Putamen (tissue), 1 donor: ENCODE results near the gene HIGD1A.
"Not testable (repeated sequence)": the region's sequence is repeated elsewhere in the genome, so short reads cannot be mapped to it uniquely, and the experiment has no call there.

Experiments
- DNase-seq: peaks from one replicate; pipeline ENCODE4 v3.0.0-alpha.2; 2016; ENCODE audit warnings: low spot score

Gene HIGD1A

GRCh38 chr3:42829083-42829627 is 24.9 kb upstream of the HIGD1A start:
- no peak for DNase-seq

DNA sequence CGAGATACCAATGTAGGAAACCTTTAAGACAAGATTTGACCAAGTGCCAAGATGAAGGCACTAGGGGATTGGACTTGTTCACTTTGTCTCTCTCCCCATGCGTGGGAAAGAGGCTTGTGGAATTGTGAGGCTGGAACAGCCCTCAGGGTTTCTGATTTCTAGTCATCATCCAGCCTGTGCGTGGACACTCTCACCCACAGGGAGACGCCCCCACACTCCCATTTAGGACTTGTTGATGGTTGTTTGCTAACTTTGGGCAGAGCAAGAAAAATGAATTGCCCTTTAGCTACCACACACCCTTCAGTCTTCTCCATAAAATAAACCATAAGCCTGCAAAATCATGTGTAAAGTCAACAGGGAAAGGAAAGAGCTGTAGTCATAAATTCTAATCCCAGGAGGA is 23.4 kb upstream of the HIGD1A start:
- DNase-seq: no peak

DNA sequence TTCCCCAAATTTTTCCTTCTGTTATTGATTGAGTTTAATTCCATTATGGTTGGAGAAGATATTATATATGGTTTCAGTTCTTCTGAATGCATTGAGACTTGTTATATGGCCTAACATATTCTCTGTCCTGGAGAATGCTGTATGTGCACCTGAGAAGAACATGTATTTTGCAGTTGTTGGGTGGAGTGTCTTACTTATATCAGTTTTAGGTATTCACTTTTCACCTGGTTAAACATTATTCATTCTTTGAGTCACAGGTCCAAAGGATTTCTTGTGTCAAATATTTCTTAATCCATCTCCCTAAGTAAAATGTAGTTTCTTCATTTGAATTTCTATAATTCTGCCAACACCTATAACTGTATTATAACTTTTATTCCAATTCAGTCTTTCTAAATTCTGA is 22.7 kb upstream of the HIGD1A start:
- no peak for DNase-seq

- no peak for DNase-seq
Measured at GRCh38 chr3:42826141-42826540, 21.9 kb upstream of the HIGD1A start.

- no peak for DNase-seq
Measured at GRCh38 chr3:42823351-42823750, 19.1 kb upstream of the HIGD1A start.

DNA sequence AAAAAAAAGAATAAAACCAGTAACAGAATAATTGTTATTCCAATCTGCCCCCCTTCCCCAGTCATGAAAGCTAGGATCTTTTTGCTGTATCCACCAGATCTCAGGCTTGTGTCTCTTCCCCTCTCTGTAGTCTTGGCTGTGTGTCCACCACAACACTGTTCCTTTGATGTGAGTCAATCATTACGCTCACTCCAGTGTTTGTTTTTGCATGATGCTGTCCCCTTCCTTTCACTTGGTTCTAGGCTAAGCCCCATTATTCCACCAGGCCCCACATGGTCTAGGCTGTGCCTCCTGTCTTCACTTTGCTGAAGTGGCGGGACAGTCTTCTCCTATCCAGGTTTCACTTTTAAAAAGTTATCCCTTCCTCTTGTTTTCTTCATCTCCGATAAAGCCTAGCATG is 18.5 kb upstream of the HIGD1A start:
- DNase-seq: no peak

GRCh38 chr3:42820746-42821051 is 16.4 kb upstream of the HIGD1A start:
- no peak for DNase-seq

- no peak for DNase-seq
Measured at GRCh38 chr3:42819351-42819965, 15.2 kb upstream of the HIGD1A start.

DNA sequence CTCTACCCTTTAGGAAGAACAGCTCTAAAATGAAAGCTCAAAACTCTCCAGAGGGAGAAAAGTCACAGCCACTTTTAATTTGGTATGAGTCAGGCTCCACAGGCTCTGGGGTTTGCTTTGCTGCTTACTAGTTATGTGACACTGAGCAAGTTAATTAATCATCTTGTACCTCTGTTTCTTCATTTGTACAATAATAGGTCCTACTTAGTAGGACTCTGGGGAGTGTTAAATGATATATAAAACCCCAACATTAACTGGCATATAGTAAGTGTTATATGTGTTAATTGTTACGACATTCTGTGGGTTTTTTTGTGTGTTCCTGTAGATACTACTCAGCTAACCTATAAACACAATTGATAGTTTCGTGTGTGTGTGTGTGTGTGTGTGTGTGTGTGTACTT is 11.5 kb upstream of the HIGD1A start:
- no peak for DNase-seq

- no peak for DNase-seq
Measured at GRCh38 chr3:42814914-42815507, 10.7 kb upstream of the HIGD1A start.

DNA sequence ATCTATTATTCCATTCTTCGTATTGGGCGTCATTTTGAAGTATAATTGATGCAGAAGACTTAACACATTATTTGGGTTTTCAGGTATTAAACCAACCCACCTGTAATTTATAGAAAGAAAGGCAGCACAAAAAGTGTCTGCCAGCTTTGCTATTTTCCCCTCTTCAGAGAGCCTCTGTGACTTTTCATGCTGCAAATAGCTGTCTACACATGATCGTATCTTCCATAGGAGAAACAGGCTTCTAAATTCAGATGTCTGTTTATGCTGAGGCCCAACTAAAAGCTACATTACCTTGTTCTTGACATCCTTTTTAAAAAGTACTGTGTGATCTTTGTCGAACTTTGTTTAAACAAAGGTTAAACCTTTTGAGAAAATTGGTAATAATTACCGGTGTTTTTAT is 10.0 kb upstream of the HIGD1A start:
- no peak for DNase-seq

GRCh38 chr3:42811118-42811883 is 7.0 kb upstream of the HIGD1A start:
- not testable (repeated sequence) for DNase-seq

DNA sequence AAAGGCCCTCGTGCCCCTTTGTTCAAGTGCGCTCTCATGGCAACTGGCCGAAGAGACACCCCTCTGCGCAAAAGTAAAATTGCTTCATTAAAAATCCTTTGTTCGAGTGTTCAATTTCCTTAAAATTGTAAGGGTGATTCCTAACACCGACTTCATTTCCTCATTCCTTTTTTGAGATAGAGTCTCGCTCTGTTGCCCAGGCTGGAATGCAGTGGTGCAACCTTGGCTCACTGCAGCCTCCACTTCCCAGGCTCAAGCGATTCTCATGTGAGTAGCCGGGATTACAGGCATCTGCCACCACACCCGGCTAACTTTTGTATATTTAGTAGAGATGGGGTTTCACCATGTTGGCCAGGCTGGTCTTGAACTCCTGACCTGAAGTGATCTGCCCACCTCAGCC is 6.4 kb upstream of the HIGD1A start:
- DNase-seq: not testable (repeated sequence)

DNA sequence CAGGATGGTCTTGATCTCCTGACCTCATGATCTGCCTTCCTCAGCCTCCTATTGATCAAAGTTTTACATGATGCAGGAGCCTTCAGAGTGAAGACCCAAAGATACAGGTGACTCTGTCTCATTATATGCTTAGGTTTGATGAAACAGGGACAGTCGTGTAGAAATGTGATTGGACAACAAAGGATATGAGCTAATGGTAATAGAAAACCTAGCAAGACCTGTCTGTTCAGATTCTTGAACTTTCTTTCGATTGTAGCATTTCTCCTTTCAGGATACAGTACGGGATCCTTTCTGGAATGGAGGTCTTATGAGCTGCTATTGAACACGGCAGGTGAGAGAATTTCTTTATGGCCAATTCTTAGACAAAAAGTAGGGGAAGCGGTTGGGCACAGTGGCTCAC is 4.9 kb upstream of the HIGD1A start, which contains the start of gene ACKR2:
Gene ACKR2 (plus strand): TSS at position 244 of the 400 bp plus-strand sequence. CDS start 55,058 bp downstream, outside the sequence.
- DNase-seq: no peak

DNA sequence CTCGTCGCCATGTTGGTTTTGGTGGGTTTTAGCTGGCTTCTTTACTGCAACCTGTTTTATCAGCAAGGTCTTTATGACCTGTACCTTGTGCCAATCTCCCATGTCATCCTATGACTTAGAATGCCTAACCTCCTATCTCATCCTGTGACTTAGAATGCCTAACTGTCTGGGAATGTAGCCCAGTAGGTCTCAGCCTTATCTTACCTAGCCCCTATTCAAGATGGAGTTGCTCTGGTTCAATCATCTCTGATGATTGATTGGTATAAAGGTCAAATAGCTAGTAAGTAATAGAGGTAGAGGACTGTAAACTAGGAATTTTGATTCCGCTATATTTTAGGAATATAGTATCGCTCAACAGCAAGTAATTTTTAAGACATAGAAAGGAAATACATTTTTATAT is 3.6 kb upstream of the HIGD1A start:
- no peak for DNase-seq

DNA sequence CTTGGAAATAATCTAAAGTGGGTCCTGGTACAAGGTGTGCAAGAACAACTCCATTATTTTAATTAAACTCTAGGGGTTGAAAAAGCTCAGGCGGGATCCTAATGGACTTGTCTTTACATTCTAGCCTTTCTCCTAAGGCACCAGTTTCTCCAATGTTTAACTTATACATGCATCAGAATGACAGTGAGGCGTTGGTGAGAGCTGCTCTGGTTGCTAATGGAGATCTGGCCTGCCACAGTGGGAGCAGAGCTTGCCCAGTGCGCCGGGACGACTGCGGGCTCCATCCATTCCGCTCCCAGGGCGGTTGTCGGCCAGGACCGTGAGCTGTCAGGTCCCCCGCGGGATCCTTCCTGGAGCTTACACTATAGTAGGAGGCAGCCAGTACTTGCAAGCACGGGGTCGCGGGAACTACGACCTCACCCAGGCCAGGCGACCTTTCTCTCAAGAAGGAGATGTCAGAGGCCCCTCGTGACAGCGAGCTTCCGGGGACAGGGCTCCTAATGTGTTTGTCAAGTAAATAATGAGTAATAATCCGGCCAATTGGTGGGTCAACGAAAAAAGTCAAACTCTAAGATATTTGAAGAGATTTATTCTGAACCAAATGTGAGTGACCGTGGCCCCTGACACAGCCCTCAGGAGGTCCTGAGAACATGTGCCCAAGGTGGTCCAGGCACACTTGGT is 991 bp upstream of the HIGD1A start:
- peak; percentile 4 for DNase-seq

DNA sequence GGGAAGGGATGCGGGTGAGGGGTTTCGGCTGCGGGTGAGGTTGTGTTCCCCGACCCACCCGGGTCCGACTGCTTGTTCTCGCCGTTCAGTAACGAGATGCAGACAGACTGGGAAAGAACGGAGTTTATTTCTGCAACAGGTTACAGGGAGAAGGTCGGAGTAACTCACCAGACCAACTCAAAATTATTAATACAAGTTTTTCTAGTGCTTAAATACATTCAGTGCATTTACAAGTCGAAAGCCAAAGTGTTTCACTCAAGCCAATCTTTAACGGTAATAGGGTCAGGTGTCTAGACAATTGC is 492 bp upstream of the HIGD1A start:
- DNase-seq: peak; percentile 2

DNA sequence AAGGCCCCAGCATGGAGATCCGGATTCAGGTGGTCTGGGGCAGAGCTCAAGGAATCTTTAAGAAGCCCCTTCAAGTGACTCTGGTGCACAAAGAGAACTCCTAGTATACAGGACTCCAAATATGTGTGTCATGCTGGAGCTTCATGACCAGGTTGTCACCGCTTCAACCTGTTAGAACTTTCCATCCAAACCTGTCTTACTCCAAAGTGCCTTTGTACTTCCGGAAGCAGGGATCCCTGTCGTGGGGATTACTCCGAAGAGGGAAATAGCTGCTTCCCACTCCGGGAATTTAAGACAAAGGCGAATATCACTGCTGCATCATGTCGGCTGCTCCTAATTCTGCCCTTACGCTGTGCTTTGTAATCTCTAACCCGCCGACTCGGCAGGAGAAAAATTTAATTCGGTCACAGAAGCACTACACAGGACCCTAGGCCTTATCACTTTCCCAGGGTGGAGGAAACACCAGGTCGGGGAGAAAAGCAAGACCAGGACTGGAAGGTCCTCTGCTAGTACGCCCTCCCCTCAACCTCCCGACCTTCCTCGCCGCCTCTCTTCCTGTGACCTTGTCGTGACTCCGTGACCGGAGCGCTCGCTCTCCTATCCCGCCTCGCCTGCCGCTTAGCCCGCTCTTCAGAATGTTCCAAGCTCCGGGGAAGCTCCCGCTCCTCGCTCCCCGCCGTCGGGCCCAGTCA is 730 bp downstream of the HIGD1A start:
- no peak for DNase-seq

GRCh38 chr3:42802876-42803413 is 1.3 kb downstream of the HIGD1A start:
- DNase-seq: peak; percentile 62

GRCh38 chr3:42801784-42802183 is 2.5 kb downstream of the HIGD1A start:
- no peak for DNase-seq

DNA sequence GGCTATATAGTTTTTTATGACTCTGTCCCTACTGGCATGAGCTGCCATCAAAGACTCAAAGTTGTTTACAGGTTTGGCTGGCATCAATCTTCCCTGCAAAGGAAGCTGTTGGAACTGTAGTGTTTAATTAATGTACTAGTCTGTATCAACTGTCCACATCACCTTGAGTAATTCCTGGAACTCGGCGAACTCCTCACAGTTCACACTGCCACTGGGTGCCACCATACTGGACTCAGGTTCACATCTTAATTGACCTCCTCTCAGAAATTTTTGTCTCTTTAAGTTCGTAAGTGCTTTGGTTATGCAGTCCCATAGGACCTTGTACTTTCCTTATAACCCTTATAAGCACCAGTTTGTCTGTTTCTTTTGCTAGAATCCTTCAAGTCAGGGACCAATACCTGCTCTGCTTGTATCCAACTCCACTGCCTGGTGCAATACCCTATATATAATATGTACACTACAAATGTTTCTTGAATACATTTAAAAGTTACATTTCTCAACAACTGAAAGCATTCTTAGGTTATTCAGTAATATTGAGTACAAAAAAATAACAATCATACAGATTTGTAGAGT is 3.2 kb downstream of the HIGD1A start:
- DNase-seq: no peak

DNA sequence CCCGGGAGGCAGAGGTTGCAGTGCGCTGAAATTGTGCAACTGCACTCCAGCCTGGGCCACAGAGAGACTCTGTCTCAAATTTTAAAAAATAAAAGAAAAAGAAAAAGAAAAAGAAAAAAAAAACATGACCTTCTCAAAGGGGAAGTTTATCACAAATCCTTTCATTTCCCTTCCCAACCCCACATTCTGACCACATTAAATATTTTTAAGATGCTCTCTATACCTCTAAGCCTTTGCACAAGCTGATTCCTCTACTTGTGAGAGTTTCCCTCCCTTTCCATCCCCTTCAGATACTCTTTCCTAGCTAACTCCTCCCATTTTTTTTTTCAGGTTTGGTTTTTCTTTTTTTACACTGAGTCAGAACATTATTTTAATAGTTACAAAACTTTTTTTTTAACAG is 4.0 kb downstream of the HIGD1A start:
- DNase-seq: no peak
